K562 (cell line): ENCODE data around the gene KCTD19. TPM values are rescaled to one million over a fixed set of nuclear protein-coding genes. Genes with fewer than 3 reads are reported as not detected.
A peak's percentile ranks its signal among the peaks of the same experiment; 100 is the strongest.

Experiments used
- ADNP ChIP-seq: fragments of 200-800 bp; sonication (Bioruptor generic); IDR thresholded peaks from 2 replicates; pipeline ENCODE4 v1.6.1; 2016; ENCODE audit warnings: missing genetic modification characterization, missing compliant biosample characterization
- BCOR ChIP-seq: fragments of 450-650 bp; IDR thresholded peaks from 2 replicates; pipeline ENCODE4 v1.6.1; 2016
- CCNT2 ChIP-seq: IDR thresholded peaks from 2 replicates; pipeline ENCODE4 v1.6.1; 2011; ENCODE audit warnings: borderline replicate concordance, low read depth, mild to moderate bottlenecking, moderate library complexity, mixed read lengths, low read length; ENCODE audit not compliant: insufficient read length; ENCODE audit errors: extremely low read depth
- CREBBP ChIP-seq: IDR thresholded peaks from one replicate; pipeline ENCODE4 v1.6.1; 2012; ENCODE audit warnings: low read depth, mild to moderate bottlenecking, control low read depth, inconsistent platforms, low read length
- KAT2B ChIP-seq: IDR thresholded peaks from one replicate; pipeline ENCODE4 v1.6.1; 2012; ENCODE audit warnings: low read depth, mild to moderate bottlenecking, control low read depth, inconsistent platforms, low read length, moderate library complexity
- NR4A1 ChIP-seq, 2 experiments: fragments of 250-450 bp in 1 of 2; fragments of 450-650 bp in 1 of 2; sonication (Bioruptor Pico) in 1 of 2; IDR thresholded peaks; 2 replicates each; pipeline versions ENCODE4 v1.4.0 to v1.6.1; 2016 to 2020; ENCODE audit warnings: mild to moderate bottlenecking in 2 of 2, missing compliant biosample characterization in 1 of 2, missing genetic modification characterization in 1 of 2, moderate library complexity in 1 of 2
- PTBP1 ChIP-seq: fragments of 200-400 bp; formaldehyde crosslinking; IDR thresholded peaks from 2 replicates; pipeline ENCODE4 v1.6.1; 2017; ENCODE audit warnings: low read depth, low read length
- RB1 ChIP-seq: fragments of 450-650 bp; IDR thresholded peaks from 2 replicates; pipeline ENCODE4 v1.6.1; 2017; ENCODE audit warnings: low read depth, mild to moderate bottlenecking
- RBBP5 ChIP-seq: fragments of 200-600 bp; sonication (generic); IDR thresholded peaks from 2 replicates; pipeline ENCODE4 v1.6.1; 2012; ENCODE audit warnings: borderline replicate concordance, mild to moderate bottlenecking, low read length, control low read depth, inconsistent platforms; ENCODE audit not compliant: insufficient read depth, poor library complexity, severe bottlenecking
- RFX7 ChIP-seq: fragments of 250-450 bp; sonication (Bioruptor Pico); IDR thresholded peaks from 2 replicates; pipeline ENCODE4 v1.5.1; 2021; ENCODE audit warnings: mild to moderate bottlenecking
- RNF219 ChIP-seq: fragments of 250-450 bp; sonication (Bioruptor Pico); IDR thresholded peaks from 2 replicates; pipeline ENCODE4 v1.5.0; 2022; ENCODE audit warnings: mild to moderate bottlenecking
- SFPQ ChIP-seq: fragments of 200-400 bp; formaldehyde crosslinking; IDR thresholded peaks from 2 replicates; pipeline ENCODE4 v1.6.1; 2017; ENCODE audit warnings: mild to moderate bottlenecking, low read depth, low read length, moderate library complexity
- SMARCC2 ChIP-seq: fragments of 450-650 bp; IDR thresholded peaks from 2 replicates; pipeline ENCODE4 v1.6.1; 2017; ENCODE audit warnings: antibody characterized with exemption, moderate library complexity, mild to moderate bottlenecking, low read depth
- TFAM ChIP-seq: fragments of 250-450 bp; sonication (Bioruptor Pico); conservative IDR thresholded peaks from 2 replicates; pipeline ENCODE4 v1.5.0; 2021; ENCODE audit warnings: mild to moderate bottlenecking, moderate library complexity
- TGIF2 ChIP-seq: sonication (generic); formaldehyde crosslinking; IDR thresholded peaks from 2 replicates; pipeline ENCODE4 v1.8.1; 2022; ENCODE audit warnings: mild to moderate bottlenecking, missing genetic modification reagents, moderate library complexity
- ZNF280A ChIP-seq: fragments of 450-650 bp; IDR thresholded peaks from 2 replicates; pipeline ENCODE4 v1.6.1; 2018; ENCODE audit warnings: mild to moderate bottlenecking, low read depth; ENCODE audit not compliant: partially characterized antibody
- ZNF395 ChIP-seq: fragments of 200-800 bp; sonication (Bioruptor generic); IDR thresholded peaks from 2 replicates; pipeline ENCODE4 v1.6.1; 2017; ENCODE audit warnings: missing genetic modification characterization, missing compliant biosample characterization
- ZNF431 ChIP-seq: sonication (generic); formaldehyde crosslinking; IDR thresholded peaks from 2 replicates; pipeline ENCODE4 v1.8.0; 2022; ENCODE audit warnings: mild to moderate bottlenecking, missing genetic modification reagents
- ZNF644 ChIP-seq: fragments of 200-800 bp; sonication (Bioruptor generic); IDR thresholded peaks from 2 replicates; pipeline ENCODE4 v1.6.1; 2016; ENCODE audit warnings: low read depth, missing genetic modification characterization, missing compliant biosample characterization
- ZNF785 ChIP-seq: fragments of 250-450 bp; sonication (Bioruptor Pico); IDR thresholded peaks from 2 replicates; pipeline ENCODE4 v1.4.0; 2020; ENCODE audit warnings: mild to moderate bottlenecking
- polyA plus RNA-seq, 8 experiments: library from polyadenylated mRNA; depleted of rRNA in 4 of 8; stranded (reverse) in 5 of 8; unstranded in 3 of 8; fragments of >200 nt; fragmentation: Nextera tagmentation in 2 of 8; fragmentation: Illumina TruSeq in 1 of 8; extraction: Ambion mirVana in 2 of 8; extraction: Trizol in 1 of 8; gene quantifications; 2 replicates each; pipeline versions ENCODE4 v1.2.1 to v1.2.3, GENCODE V29; 2011 to 2014; ENCODE audit warnings: inconsistent platforms in 1 of 8, missing spikeins in 1 of 8
- total RNA-seq, 7 experiments: library from RNA; depleted of rRNA in 6 of 7; stranded (reverse); fragments of >200 nt in 6 of 7; fragmentation: Illumina TruSeq in 2 of 7; extraction: Trizol in 2 of 7; gene quantifications; 2 replicates each; pipeline versions ENCODE4 v1.2.1 to v1.2.3, GENCODE V29; 2011 to 2021; ENCODE audit warnings: low replicate concordance in 1 of 7

The KCTD19 gene
- total and polyA plus RNA-seq, 9 of the 15 experiments (the other 6 are each of a cell fraction or from before 2014, with no cell fraction given): 0.03 to 0.91 (median 0.22) TPM; not detected in 2

- no peak for TF ChIP-seq ZNF395
- TF ChIP-seq TFAM: no peak
- TF ChIP-seq ZNF644 (tag): no peak
- TF ChIP-seq KAT2B: no peak
- TF ChIP-seq CREBBP: no peak
- no peak for TF ChIP-seq SMARCC2
- TF ChIP-seq RFX7 (CRISPR knock-in tag): no peak
- TF ChIP-seq ZNF785 (CRISPR knock-in tag): no peak
- no peak for TF ChIP-seq ZNF280A
- TF ChIP-seq PTBP1: 0 out of 2 replicates have a peak, but pooled peaks have one; percentile 8
- no peak for TF ChIP-seq ADNP (tag)
- TF ChIP-seq RB1: peak; percentile 88; the same call in 1 of the 2 replicates
- TF ChIP-seq TGIF2 (CRISPR knock-in tag): no peak
- TF ChIP-seq RBBP5: no peak
- no peak for TF ChIP-seq ZNF431 (CRISPR knock-in tag)
- TF ChIP-seq CCNT2: peak; percentile 71
- TF ChIP-seq RNF219 (CRISPR knock-in tag): no peak
- no peak; the same call in 1 of the 2 replicates for TF ChIP-seq BCOR
- TF ChIP-seq NR4A1 (CRISPR knock-in tag; IDR thresholded peaks at IDR 0.05): no peak
- TF ChIP-seq NR4A1 (tag; IDR thresholded peaks at IDR 0.05): no peak
- TF ChIP-seq SFPQ: no peak
Observed at GRCh38 chr16:67247192-67248072, 79.1 kb downstream of the KCTD19 start, which contains the start of gene FHOD1 (continued).
